Thoracic aorta (tissue), 2 donors: ENCODE results near the gene GK. TPM values are rescaled to one million over a fixed set of nuclear protein-coding genes. Genes with fewer than 3 reads are reported as not detected.
A peak's percentile ranks its signal among the peaks of the same experiment; 100 is the strongest.

Experiments used
- ATAC-seq: fragments of 150-250 bp; one replicate; pipeline ENCODE4 v1.8.0; 2017; ENCODE audit warnings: low read depth; ENCODE audit not compliant: insufficient number of reproducible peaks, low FRiP score
- DNase-seq: peaks from one replicate; pipeline ENCODE4 v3.0.0-alpha.2; 2020; ENCODE audit warnings: low spot score
- H3K27ac ChIP-seq, 2 donors: fragments of 200-600 bp; sonication (generic); 1 replicate in 1 of 2; 2 replicates in 1 of 2; pipeline ENCODE4 v1.5.1; 2016; ENCODE audit warnings: mild to moderate bottlenecking in 2 of 2, moderate library complexity in 2 of 2
- H3K27me3 ChIP-seq: fragments of 200-600 bp; sonication (generic); replicated peaks from 2 replicates; pipeline ENCODE4 v1.6.0; 2016; ENCODE audit warnings: mild to moderate bottlenecking; ENCODE audit not compliant: insufficient read depth
- H3K36me3 ChIP-seq: fragments of 200-600 bp; sonication (generic); one replicate; pipeline ENCODE4 v1.5.1; 2016
- H3K4me1 ChIP-seq, 2 donors: fragments of 200-600 bp; sonication (generic); 1 replicate in 1 of 2; 2 replicates in 1 of 2; pipeline versions ENCODE4 v1.5.1 to v1.6.0; 2016; ENCODE audit warnings: low read depth in 2 of 2, mild to moderate bottlenecking in 1 of 2; ENCODE audit not compliant: control insufficient read depth in 1 of 2
- H3K4me3 ChIP-seq: fragments of 200-600 bp; sonication (generic); 2 replicates; pipeline ENCODE4 v1.5.1; 2016; ENCODE audit warnings: mild to moderate bottlenecking
- H3K9me3 ChIP-seq: fragments of 200-600 bp; sonication (generic); 2 replicates; pipeline ENCODE4 v1.5.1; 2016
- CTCF ChIP-seq: fragments of 200-600 bp; sonication (generic); IDR thresholded peaks from one replicate; pipeline ENCODE4 v1.5.1; 2019; ENCODE audit warnings: antibody characterized with exemption
- total RNA-seq, 2 donors: library from RNA; depleted of rRNA; stranded (reverse); fragments of >200 nt; gene quantifications; one replicate each; pipeline versions ENCODE4 v1.1.0 to v1.2.3, GENCODE V29; 2016

The GK gene
- total RNA-seq, 2 donors from 2014 or later = 12.9 to 15.2 TPM

GRCh38 chrX:30712214-30712613 lies 59.0 kb downstream of the GK start:
- no peak overlapping the region for H3K4me3 ChIP-seq
- no peak overlapping the region for H3K27ac ChIP-seq
- DNase-seq (no peak), ATAC-seq (no peak)
- H3K9me3 ChIP-seq = no peaks in the 10 kb centered on the region
- no peaks in the 10 kb centered on the region for H3K4me1 ChIP-seq
- no peaks in the 10 kb centered on the region for H3K36me3 ChIP-seq
- no peaks in the 10 kb centered on the region for H3K27me3 ChIP-seq
- TF ChIP-seq CTCF = no peak

- ATAC-seq (no peak), DNase-seq (no peak)
- no peaks in the 10 kb centered on the region for H3K36me3 ChIP-seq
- peak; percentile 32 for TF ChIP-seq CTCF
- H3K4me3 ChIP-seq = no peak overlapping the region
- H3K9me3 ChIP-seq = no peaks in the 10 kb centered on the region
- H3K27me3 ChIP-seq = no peaks in the 10 kb centered on the region
- H3K4me1 ChIP-seq = no peaks in the 10 kb centered on the region
- H3K27ac ChIP-seq = no peak overlapping the region
These were observed 59.9 kb downstream of the GK start for GRCh38 chrX:30713061-30713525.

- Histone ChIP-seq H3K27ac (no peak overlapping the region), H3K4me1 (no peaks in the 10 kb centered on the region), H3K36me3 (no peaks in the 10 kb centered on the region), H3K4me3 (no peak overlapping the region), H3K27me3 (no peaks in the 10 kb centered on the region), H3K9me3 (no peaks in the 10 kb centered on the region)
- DNase-seq (no peak), ATAC-seq (no peak)
- no peak for TF ChIP-seq CTCF
These were observed 60.9 kb downstream of the GK start for GRCh38 chrX:30714138-30714537.

GRCh38 chrX:30715976-30716375 lies 62.8 kb downstream of the GK start:
- no peak overlapping the region for H3K27ac ChIP-seq
- no peaks in the 10 kb centered on the region for H3K36me3 ChIP-seq
- no peaks in the 10 kb centered on the region for H3K9me3 ChIP-seq
- no peak for DNase-seq
- H3K4me1 ChIP-seq = no peaks in the 10 kb centered on the region
- ATAC-seq = no peak
- TF ChIP-seq CTCF = no peak
- no peaks in the 10 kb centered on the region for H3K27me3 ChIP-seq
- H3K4me3 ChIP-seq = no peak overlapping the region

- Histone ChIP-seq H3K27ac (no peak overlapping the region), H3K36me3 (no peaks in the 10 kb centered on the region), H3K9me3 (no peaks in the 10 kb centered on the region), H3K4me1 (no peaks in the 10 kb centered on the region), H3K4me3 (no peak overlapping the region), H3K27me3 (no peaks in the 10 kb centered on the region)
- ATAC-seq (no peak), DNase-seq (no peak)
- no peak for TF ChIP-seq CTCF
These were observed 80.8 kb downstream of the GK start for GRCh38 chrX:30733852-30734660.
